RWPE2 (cell line): ENCODE results near the gene RASA1.
A peak's percentile ranks its signal among the peaks of the same experiment; 100 is the strongest.

ENCODE experiments used
- ATAC-seq: fragments of 200-7000 bp; cut with Tn5 transposase; 3 replicates; pipeline ENCODE4 v1.9.1; 2021; ENCODE audit warnings: low read depth
- DNase-seq: peaks from one replicate; pipeline ENCODE4 v3.0.0-alpha.2; 2020; ENCODE audit warnings: low spot score
- H3K27ac ChIP-seq: fragments of 450-650 bp; 2 replicates; pipeline ENCODE4 v1.5.1; 2017; ENCODE audit warnings: mild to moderate bottlenecking; ENCODE audit not compliant: poor library complexity, severe bottlenecking
- H3K27me3 ChIP-seq: fragments of 250-450 bp; sonication (Bioruptor Pico); 2 replicates; pipeline ENCODE4 v1.5.1; 2021; ENCODE audit warnings: mild to moderate bottlenecking, moderate library complexity; ENCODE audit not compliant: insufficient read depth, poor library complexity, severe bottlenecking
- H3K36me3 ChIP-seq: fragments of 250-450 bp; sonication (Bioruptor Pico); 2 replicates; pipeline ENCODE4 v1.5.1; 2020; ENCODE audit warnings: low read depth, mild to moderate bottlenecking, moderate library complexity
- H3K4me1 ChIP-seq: fragments of 250-450 bp; sonication (Bioruptor Pico); 2 replicates; pipeline ENCODE4 v1.5.1; 2021; ENCODE audit warnings: mild to moderate bottlenecking, moderate library complexity; ENCODE audit not compliant: insufficient read depth, poor library complexity, severe bottlenecking
- H3K4me3 ChIP-seq: fragments of 250-450 bp; sonication (Bioruptor Pico); 2 replicates; pipeline ENCODE4 v1.5.1; 2021; ENCODE audit warnings: mild to moderate bottlenecking, moderate library complexity; ENCODE audit not compliant: severe bottlenecking
- H3K9me3 ChIP-seq: fragments of 250-450 bp; sonication (Bioruptor Pico); 2 replicates; pipeline ENCODE4 v1.5.1; 2021; ENCODE audit warnings: mild to moderate bottlenecking, moderate library complexity; ENCODE audit not compliant: severe bottlenecking
- TF ChIP-seq, protein P1 (sequence below): fragments of 450-650 bp; IDR thresholded peaks from one replicate; pipeline ENCODE4 v1.5.1; 2017; ENCODE audit warnings: mild to moderate bottlenecking, moderate library complexity; ENCODE audit not compliant: poor library complexity, severe bottlenecking

Gene RASA1

DNA sequence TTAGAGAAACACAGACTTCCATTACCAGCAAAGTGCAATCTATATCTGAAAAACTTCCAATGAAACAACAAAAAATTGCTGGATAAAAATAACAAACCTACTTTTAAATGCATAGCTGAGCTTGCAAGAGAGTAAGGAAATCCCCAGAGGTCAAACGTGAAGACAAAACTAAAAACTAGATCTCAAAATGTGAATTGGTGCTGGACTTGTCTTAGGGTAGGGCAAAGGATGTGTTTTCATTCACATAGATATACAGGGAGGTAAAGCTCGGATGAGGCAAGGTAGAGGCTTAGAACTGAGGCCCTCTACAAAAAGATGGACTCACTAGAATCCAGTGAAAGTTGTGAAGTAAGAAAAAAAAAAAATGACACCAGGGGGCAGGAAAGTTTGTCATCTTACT, 13.6 kb upstream of the RASA1 start:
- no peaks in the 10 kb centered on the region for H3K27me3 ChIP-seq
- no peaks in the 10 kb centered on the region for H3K9me3 ChIP-seq
- no peak overlapping the region for H3K27ac ChIP-seq
- no peaks in the 10 kb centered on the region for H3K36me3 ChIP-seq
- H3K4me3 ChIP-seq = no peak overlapping the region
- no peaks in the 10 kb centered on the region for H3K4me1 ChIP-seq
- TF ChIP-seq, protein P1, sequence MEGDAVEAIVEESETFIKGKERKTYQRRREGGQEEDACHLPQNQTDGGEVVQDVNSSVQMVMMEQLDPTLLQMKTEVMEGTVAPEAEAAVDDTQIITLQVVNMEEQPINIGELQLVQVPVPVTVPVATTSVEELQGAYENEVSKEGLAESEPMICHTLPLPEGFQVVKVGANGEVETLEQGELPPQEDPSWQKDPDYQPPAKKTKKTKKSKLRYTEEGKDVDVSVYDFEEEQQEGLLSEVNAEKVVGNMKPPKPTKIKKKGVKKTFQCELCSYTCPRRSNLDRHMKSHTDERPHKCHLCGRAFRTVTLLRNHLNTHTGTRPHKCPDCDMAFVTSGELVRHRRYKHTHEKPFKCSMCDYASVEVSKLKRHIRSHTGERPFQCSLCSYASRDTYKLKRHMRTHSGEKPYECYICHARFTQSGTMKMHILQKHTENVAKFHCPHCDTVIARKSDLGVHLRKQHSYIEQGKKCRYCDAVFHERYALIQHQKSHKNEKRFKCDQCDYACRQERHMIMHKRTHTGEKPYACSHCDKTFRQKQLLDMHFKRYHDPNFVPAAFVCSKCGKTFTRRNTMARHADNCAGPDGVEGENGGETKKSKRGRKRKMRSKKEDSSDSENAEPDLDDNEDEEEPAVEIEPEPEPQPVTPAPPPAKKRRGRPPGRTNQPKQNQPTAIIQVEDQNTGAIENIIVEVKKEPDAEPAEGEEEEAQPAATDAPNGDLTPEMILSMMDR = no peak
- DNase-seq (no peak), ATAC-seq (no peak)

DNA sequence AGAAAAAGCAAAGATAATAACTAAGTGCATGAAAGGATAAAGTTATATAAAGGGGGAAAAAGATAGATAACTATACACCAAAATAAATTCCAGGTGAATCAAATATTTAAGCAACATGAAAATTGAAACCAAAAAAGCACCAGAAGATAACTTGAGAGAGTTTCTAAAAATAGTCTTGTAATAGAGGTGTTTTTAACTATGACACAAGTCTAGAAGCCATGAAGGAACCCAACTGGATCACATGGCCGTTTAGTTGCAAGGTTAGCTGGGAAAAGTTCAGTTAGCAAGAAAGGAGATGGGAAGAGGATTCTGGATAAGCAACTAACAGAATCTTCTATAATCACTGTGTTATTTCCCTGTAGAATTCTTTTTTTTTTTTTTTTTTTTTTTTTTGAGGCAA, 9.2 kb upstream of the RASA1 start:
- no peak overlapping the region for H3K27ac ChIP-seq
- DNase-seq (no peak), ATAC-seq (no peak)
- H3K9me3 ChIP-seq = no peaks in the 10 kb centered on the region
- H3K36me3 ChIP-seq = no peaks in the 10 kb centered on the region
- H3K4me1 ChIP-seq = no peaks in the 10 kb centered on the region
- H3K4me3 ChIP-seq = no peak overlapping the region
- H3K27me3 ChIP-seq = no peaks in the 10 kb centered on the region
- TF ChIP-seq, protein P1 = no peak

DNA sequence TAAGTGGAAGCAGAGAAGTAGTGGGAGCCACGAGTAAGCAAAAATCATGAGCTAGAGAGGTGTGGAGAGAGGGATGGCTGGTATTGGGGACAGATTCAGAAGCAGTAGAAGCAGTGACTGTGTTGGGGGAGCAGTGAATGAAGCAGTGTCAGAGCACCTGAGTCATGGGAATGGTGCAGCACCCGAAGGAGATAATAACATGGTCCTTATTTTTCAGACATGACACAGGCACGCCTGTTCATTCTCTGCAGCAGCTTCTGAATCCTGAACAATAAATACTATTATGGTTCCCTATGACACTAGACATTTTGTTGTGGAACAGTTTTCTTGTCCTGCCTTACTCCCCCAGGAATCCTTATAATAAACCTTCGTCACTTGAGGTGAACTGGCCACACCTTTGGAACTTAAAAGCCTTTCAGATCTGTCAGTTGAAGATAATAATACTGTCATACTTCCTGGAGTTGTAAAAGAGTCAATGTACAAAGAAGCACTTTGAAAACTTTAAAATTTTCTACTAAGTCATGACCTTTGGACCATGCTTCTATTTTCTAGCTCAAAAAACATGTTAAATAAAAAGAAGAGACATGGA, 7.0 kb upstream of the RASA1 start:
- H3K27ac ChIP-seq = no peak overlapping the region
- H3K4me3 ChIP-seq = no peak overlapping the region
- DNase-seq (no peak), ATAC-seq (no peak)
- H3K27me3 ChIP-seq = no peaks in the 10 kb centered on the region
- no peaks in the 10 kb centered on the region for H3K4me1 ChIP-seq
- no peaks in the 10 kb centered on the region for H3K9me3 ChIP-seq
- H3K36me3 ChIP-seq = no peaks in the 10 kb centered on the region
- TF ChIP-seq, protein P1 = no peak

DNA sequence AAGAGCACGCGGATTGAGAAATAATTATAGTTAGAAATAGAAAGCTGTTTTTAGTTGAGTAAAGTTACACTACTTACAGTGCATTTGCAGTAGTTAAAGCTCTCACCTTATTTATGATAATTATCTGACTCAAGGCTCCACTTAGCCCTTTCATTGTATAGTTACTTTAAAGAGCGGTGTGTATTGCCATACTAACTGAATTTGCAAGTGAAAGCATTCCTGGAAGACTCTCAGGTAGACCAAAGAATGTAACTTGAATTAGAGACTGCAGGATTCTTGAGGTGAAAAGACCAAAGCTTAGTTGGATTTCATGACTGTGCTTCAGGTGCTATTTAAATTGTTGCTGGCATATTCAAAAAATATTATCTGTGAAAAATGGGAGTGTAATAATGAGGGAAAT, 4.2 kb upstream of the RASA1 start:
- TF ChIP-seq, protein P1 = no peak
- Histone ChIP-seq H3K4me3 (no peak overlapping the region), H3K27me3 (no peaks in the 10 kb centered on the region), H3K4me1 (no peaks in the 10 kb centered on the region), H3K36me3 (no peaks in the 10 kb centered on the region), H3K9me3 (no peaks in the 10 kb centered on the region), H3K27ac (no peak overlapping the region)
- DNase-seq = no peak
- ATAC-seq = no peak

DNA sequence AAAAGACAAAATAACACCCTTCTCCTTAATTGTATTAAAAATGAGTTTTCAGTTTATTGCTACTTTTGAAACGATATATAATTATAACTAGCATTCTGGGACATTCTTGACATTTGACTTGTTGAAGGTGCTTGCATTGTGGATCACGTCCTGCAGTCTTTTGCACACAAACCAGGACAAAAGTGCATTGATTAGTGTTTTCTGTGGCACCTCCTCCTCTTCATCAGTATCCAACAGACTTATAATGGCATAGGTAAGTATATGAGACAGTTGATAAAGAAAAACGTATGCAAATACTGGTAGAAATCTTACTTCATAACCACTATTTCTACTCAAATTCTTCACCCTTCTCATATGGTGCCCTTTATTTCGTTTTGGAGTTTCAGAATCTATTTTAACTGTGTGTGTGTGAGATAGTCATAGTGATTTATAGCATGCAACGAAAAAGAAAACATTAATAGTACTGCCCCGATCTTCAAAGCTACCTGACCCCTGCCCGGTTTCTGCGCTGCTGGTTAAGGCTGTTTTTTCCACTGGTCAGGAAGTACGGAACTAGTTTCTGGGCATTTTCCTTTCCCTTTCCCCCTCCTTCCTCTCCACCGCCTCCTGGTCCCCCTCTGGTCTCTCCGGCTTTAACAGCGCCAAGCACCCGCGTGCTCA, 639 bp upstream of the RASA1 start:
- H3K9me3 ChIP-seq = no peaks in the 10 kb centered on the region
- peaks cover 4% of the 10 kb centered on the region for H3K4me1 ChIP-seq
- no peak for DNase-seq
- H3K4me3 ChIP-seq = peak overlapping the region; percentile 66
- H3K27me3 ChIP-seq = no peaks in the 10 kb centered on the region
- TF ChIP-seq, protein P1 = no peak
- peak; percentile 44 for ATAC-seq
- peak overlapping the region; percentile 85 for H3K27ac ChIP-seq
- H3K36me3 ChIP-seq = peaks cover 10% of the 10 kb centered on the region
